ENCODE results near the gene SLC25A38.

- TF ChIP-seq SP1 (IDR thresholded peaks at IDR 0.05; ENCODE audit: low read depth, low read length) (no peak), CTCF (IDR thresholded peaks at IDR 0.05 in 2 of 3, conservative IDR thresholded peaks at IDR 0.05 in 1 of 3; ENCODE audit: control insufficient read depth in 2 of 3, extremely low read depth in 1 of 3, insufficient read depth in 1 of 3, low read depth in 3 of 3, low read length in 3 of 3) (no peak), BRCA1 (IDR thresholded peaks at IDR 0.05; ENCODE audit: low read depth, low read length) (no peak), CHD4 (IDR thresholded peaks at IDR 0.05) (no peak), POLR2A (IDR thresholded peaks at IDR 0.05; ENCODE audit: low read depth, low read length) (no peak), SKIL (IDR thresholded peaks at IDR 0.05; ENCODE audit: low read depth, poor library complexity, severe bottlenecking) (no peak), TCF12 (IDR thresholded peaks at IDR 0.05; ENCODE audit: low read depth, low read length) (no peak), EZH2 (IDR thresholded peaks at IDR 0.05; ENCODE audit: borderline replicate concordance, control insufficient read depth, low read depth, low read length) (no peak)
Observed at GRCh38 chr3:39344746-39345344, 38.3 kb upstream of the SLC25A38 start.
